Rectal smooth muscle tissue (tissue), 1 donor: ENCODE results near the gene CD9.
"Not testable (repeated sequence)": the region's sequence is repeated elsewhere in the genome, so short reads cannot be mapped to it uniquely, and the experiment has no call there.

ENCODE experiments used
- H3K27ac ChIP-seq: one replicate; pipeline ENCODE4 v1.7.0; 2013; ENCODE audit warnings: low read depth, low read length, inconsistent platforms
- H3K27me3 ChIP-seq: one replicate; pipeline ENCODE4 v1.7.0; 2013; ENCODE audit warnings: low read length; ENCODE audit not compliant: control insufficient read depth, insufficient read depth
- H3K36me3 ChIP-seq: one replicate; pipeline ENCODE4 v1.7.0; 2013; ENCODE audit warnings: low read length; ENCODE audit not compliant: control insufficient read depth, insufficient read depth
- H3K4me1 ChIP-seq: one replicate; pipeline ENCODE4 v1.7.0; 2013; ENCODE audit warnings: low read length; ENCODE audit not compliant: control insufficient read depth, insufficient read depth
- H3K4me3 ChIP-seq: one replicate; pipeline ENCODE4 v1.7.0; 2013; ENCODE audit warnings: low read length
- H3K9ac ChIP-seq: one replicate; pipeline ENCODE4 v1.7.0; 2013; ENCODE audit warnings: low read length

The CD9 gene, protein sequence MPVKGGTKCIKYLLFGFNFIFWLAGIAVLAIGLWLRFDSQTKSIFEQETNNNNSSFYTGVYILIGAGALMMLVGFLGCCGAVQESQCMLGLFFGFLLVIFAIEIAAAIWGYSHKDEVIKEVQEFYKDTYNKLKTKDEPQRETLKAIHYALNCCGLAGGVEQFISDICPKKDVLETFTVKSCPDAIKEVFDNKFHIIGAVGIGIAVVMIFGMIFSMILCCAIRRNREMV

GRCh38 chr12:6200256-6201212 is at the start of gene CD9:
CD9 (plus strand) TSS chr12:6200400; CDS start chr12:6200500, 100 bp downstream.
- peak within 1 kb of the TSS; percentile 99 for H3K9ac ChIP-seq
- peaks cover 53% of the 10 kb centered on the region for H3K4me1 ChIP-seq
- peak within 1 kb of the TSS; percentile 99 for H3K27ac ChIP-seq
- H3K27me3 ChIP-seq, result no peaks in the 10 kb centered on the region
- H3K4me3 ChIP-seq, result peak within 1 kb of the TSS; percentile 99
- no peaks in the 10 kb centered on the region for H3K36me3 ChIP-seq

GRCh38 chr12:6154730-6155459 is 45.3 kb upstream of the CD9 start:
- no peaks in the 10 kb centered on the region for H3K36me3 ChIP-seq
- H3K27ac ChIP-seq, result no peak overlapping the region
- H3K4me3 ChIP-seq, result no peak overlapping the region
- H3K4me1 ChIP-seq, result no peaks in the 10 kb centered on the region
- no peaks in the 10 kb centered on the region for H3K27me3 ChIP-seq
- no peak overlapping the region for H3K9ac ChIP-seq

DNA sequence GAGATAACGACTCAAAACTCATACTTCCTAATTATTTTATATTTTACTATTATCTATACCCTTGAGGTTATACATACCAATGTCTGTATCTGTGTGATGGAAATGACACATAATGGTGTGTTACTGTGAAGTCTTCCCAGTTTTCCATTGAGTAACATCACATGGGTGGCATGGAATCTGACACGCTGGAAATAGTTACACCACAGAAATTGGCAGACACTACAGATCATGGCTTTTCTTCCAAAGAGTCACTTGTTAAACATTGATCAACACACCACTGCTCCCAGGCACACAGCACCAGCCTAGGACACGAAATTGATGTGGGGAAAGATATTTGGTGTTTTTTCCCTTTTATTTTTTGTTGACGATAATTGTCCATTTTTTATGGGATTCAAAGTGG is 42.7 kb upstream of the CD9 start:
- H3K27ac ChIP-seq, result no peak overlapping the region
- H3K4me3 ChIP-seq, result no peak overlapping the region
- H3K27me3 ChIP-seq, result no peaks in the 10 kb centered on the region
- no peaks in the 10 kb centered on the region for H3K36me3 ChIP-seq
- H3K9ac ChIP-seq, result no peak overlapping the region
- H3K4me1 ChIP-seq, result no peaks in the 10 kb centered on the region

GRCh38 chr12:6158255-6158654 is 41.9 kb upstream of the CD9 start:
- Histone ChIP-seq H3K4me3 (no peak overlapping the region), H3K27ac (no peak overlapping the region), H3K27me3 (no peaks in the 10 kb centered on the region), H3K4me1 (no peaks in the 10 kb centered on the region), H3K36me3 (no peaks in the 10 kb centered on the region), H3K9ac (no peak overlapping the region)

DNA sequence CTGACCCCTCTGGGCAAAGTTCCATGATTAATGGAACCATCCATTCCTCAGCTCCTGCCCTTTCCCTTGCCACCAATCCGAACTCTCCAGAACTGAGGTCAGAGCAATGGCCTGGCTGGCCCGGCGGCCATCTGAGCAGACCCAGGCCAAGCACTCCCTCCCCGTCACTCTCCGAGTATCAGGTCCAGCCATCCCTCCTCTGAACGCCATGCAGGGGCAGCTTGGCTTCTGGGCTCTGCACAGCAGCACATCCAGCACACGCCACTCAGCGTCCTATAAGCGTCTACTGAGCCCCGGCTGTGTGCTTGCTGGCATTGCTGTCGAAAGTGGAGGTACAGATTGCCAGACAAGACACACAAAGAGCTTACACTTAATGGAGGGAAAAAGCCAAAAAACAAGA is 41.5 kb upstream of the CD9 start:
- Histone ChIP-seq H3K36me3 (no peaks in the 10 kb centered on the region), H3K4me3 (no peak overlapping the region), H3K27me3 (no peaks in the 10 kb centered on the region), H3K9ac (no peak overlapping the region), H3K4me1 (no peaks in the 10 kb centered on the region), H3K27ac (no peak overlapping the region)

DNA sequence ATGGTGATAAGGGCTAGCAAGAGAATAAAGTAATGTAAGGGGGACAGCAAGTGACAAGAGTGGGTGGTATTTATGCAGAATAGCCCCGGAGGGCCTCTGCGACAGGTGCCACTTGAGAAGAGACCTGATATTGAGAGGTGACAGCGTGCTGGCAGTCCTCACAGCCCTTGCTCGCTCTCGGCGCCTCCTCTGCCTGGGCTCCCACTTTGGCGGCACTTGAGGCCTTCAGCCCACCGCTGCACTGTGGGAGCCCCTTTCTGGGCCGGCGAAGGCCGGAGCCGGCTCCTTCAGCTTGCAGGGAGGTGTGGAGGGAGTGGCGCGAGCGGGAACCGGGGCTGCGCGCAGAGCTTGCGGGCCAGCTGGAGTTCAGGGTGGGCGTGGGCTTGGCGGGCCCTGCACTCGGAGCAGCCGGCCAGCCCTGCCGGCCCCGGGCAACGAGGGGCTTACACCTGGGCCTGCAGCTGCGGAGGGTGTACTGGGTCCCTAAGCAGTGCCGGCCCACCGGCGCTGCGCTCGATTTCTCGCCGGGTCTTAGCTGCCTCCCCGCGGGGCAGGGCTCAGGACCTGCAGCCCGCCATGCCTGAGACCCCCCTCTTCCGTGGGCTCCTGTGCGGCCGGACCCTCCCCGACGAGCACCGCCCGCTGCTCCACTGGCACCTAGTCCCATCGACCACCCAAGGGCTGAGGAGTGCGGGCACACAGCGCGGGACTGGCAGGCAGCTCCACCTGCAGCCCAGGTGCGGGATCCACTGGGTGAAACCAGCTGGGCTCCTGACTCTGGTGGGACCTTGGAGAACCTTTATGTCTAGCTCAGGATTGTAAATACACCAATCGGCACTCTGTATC is 40.8 kb upstream of the CD9 start:
- H3K27me3 ChIP-seq, H3K36me3 ChIP-seq, H3K27ac ChIP-seq, H3K4me3 ChIP-seq, H3K4me1 ChIP-seq, H3K9ac ChIP-seq: not testable (repeated sequence)

- not testable (repeated sequence) for H3K4me3 ChIP-seq, H3K27me3 ChIP-seq, H3K4me1 ChIP-seq, H3K27ac ChIP-seq, H3K9ac ChIP-seq, H3K36me3 ChIP-seq
These were observed 40.1 kb upstream of the CD9 start for GRCh38 chr12:6160049-6160649.

DNA sequence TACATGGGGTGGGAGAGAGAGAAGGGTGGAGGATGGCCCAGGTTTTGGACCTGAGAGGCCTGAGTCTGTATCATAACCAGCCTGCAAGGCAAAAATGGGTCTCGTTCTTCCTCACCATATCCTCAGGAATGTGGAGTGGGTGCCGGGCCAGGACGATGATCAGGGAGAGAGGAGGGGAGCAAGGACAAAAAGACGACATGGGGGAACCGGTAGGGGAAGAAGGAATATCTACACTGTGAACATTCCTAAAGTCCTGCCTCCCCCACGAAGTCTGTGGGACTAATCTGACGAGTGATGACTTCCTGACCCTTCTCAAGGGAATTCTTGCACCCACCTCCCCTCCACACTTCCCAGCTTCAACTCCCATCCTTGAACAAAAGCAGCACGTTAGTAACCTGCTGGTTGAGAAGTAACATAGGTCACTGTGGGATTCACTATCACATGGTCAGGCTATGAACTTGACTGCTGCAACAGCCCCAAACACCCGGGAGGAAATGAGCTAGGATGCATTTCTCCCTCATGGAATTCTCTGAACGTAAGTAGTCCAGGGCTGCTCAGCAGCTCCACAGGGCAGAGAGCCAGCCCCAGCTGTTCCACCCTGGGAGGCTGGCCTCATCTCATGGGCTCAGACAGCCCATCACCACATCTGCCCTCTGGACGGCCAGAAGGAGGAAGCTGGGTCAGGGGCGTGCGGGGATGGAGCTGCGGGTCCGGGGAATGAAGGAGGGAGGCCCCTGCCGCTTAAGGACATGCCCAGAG is 38.9 kb upstream of the CD9 start:
- H3K27ac ChIP-seq, result no peak overlapping the region

DNA sequence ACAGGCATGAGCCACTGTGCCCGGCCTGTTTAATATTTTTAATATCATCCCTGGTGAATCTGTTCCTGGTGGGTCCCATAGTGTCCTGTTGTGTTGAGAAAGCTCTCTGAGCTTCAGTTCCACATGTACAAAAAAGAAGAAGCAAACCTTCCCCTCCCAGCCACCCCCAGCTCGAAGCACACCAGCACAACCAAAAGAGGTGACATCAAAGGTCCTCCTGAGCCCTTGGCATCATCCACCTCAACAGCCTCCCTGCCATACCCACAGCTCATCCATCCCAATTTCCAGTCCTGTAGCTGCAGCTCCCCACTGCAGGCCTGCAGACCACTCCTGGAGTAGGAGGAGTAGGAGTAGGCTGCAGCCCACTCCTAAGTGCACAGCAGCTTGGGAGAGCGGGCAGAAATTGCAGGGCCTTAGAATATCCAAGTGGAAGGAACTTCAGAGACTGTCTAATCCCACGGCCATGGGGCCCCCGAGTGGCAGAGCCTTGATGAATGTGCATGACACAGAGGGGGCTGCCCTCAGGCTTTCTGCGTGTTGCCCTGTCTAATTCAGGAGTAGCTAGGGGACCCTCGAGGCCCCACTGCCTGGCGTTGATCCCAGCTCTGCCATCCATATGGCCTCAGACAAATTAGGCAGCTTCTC is 36.7 kb upstream of the CD9 start:
- Histone ChIP-seq H3K36me3 (no peaks in the 10 kb centered on the region), H3K4me3 (no peak overlapping the region), H3K27ac (no peak overlapping the region), H3K27me3 (no peaks in the 10 kb centered on the region), H3K4me1 (peaks cover 6% of the 10 kb centered on the region), H3K9ac (no peak overlapping the region)

More for the DNA sequence above, 38.9 kb upstream of the CD9 start:
- no peak overlapping the region for H3K4me3 ChIP-seq
- H3K27me3 ChIP-seq, result no peaks in the 10 kb centered on the region
- H3K4me1 ChIP-seq, result no peaks in the 10 kb centered on the region
- H3K9ac ChIP-seq, result no peak overlapping the region
- no peaks in the 10 kb centered on the region for H3K36me3 ChIP-seq

GRCh38 chr12:6165395-6165794 is 34.8 kb upstream of the CD9 start:
- H3K4me3 ChIP-seq, result no peak overlapping the region
- no peak overlapping the region for H3K27ac ChIP-seq
- H3K9ac ChIP-seq, result no peak overlapping the region
- H3K36me3 ChIP-seq, result no peaks in the 10 kb centered on the region
- peaks cover 6% of the 10 kb centered on the region for H3K4me1 ChIP-seq
- H3K27me3 ChIP-seq, result no peaks in the 10 kb centered on the region

DNA sequence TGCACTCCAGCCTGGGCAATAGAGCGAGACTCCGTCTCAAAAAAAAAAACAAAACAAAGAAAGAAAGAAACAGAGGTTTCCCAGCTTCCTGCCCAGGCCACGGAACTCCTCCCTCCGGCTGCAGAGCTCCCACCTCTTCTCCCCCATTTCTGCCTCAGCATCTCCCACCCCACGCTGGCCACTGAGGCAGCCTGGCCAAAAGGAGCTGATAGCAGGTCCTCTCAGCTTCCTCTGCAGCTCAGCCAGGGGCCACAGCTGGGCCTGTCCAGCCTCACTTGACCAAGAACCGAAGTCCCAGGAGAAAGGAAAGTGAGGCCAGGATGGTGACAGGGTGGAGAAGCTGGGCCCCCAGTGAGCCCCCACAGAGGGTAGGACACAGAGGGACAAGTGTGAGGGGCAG is 33.4 kb upstream of the CD9 start:
- H3K9ac ChIP-seq, result no peak overlapping the region
- H3K27ac ChIP-seq, result peak overlapping the region; percentile 68
- no peak overlapping the region for H3K4me3 ChIP-seq
- H3K27me3 ChIP-seq, result no peaks in the 10 kb centered on the region
- peaks cover 6% of the 10 kb centered on the region for H3K4me1 ChIP-seq
- no peaks in the 10 kb centered on the region for H3K36me3 ChIP-seq
